ENCODE data around the gene SLC26A1. TPM values are rescaled to one million over a fixed set of nuclear protein-coding genes. Genes with fewer than 3 reads are reported as not detected.

Gene SLC26A1
- total RNA-seq, 1 experiment from 2014 or later: 0.22 TPM

GRCh38 chr4:989722-990471, 3.3 kb downstream of the SLC26A1 start:
- H3K27me3 ChIP-seq (ENCODE audit: insufficient read depth, low read length): no peaks in the 10 kb centered on the region
- POLR2A ChIA-PET: no interaction called here
- H3K27ac ChIP-seq (ENCODE audit: low read depth, low read length): no peak overlapping the region
- H3K9ac ChIP-seq (ENCODE audit: low read length): no peak overlapping the region
- peaks cover 23 to 51% of the 10 kb centered on the region in 2 experiments for H3K4me1 ChIP-seq (ENCODE audit: control insufficient read depth in 1 of 2, insufficient read depth in 2 of 2, low read length in 2 of 2)
- RAD21 ChIA-PET (ENCODE audit: low non-redundant PET in 1 of 2, low total read pairs in 2 of 2, uncharacterized antibody in 2 of 2, unreplicated experiment in 2 of 2): no interaction called here
- H3K79me2 ChIP-seq (ENCODE audit: insufficient read depth, low read length): no peaks in the 10 kb centered on the region
- H4K20me1 ChIP-seq (ENCODE audit: insufficient read depth): no peaks in the 10 kb centered on the region
- no peaks in the 10 kb centered on the region for H3K9me3 ChIP-seq (ENCODE audit: control insufficient read depth in 1 of 2, insufficient read depth in 1 of 2, low read depth in 1 of 2, low read length in 2 of 2)
- H2AFZ ChIP-seq (ENCODE audit: low read depth, low read length, poor library complexity, severe bottlenecking): no peak overlapping the region
- no peaks in the 10 kb centered on the region for H3K36me3 ChIP-seq (ENCODE audit: control insufficient read depth in 1 of 2, insufficient read depth in 2 of 2, low read length in 2 of 2)
- H3K9me2 ChIP-seq (ENCODE audit: insufficient read depth): no peaks in the 10 kb centered on the region
- ATAC-seq (no peak), DNase-seq (ENCODE audit: low read depth, low spot score) (no peak)
- CTCF ChIA-PET: no interaction called here
- TF ChIP-seq SIN3A (IDR thresholded peaks at IDR 0.05; ENCODE audit: low read depth) (no peak), ATF3 (IDR thresholded peaks at IDR 0.05) (no peak), CTCF (IDR thresholded peaks at IDR 0.05 in 2 of 3, conservative IDR thresholded peaks at IDR 0.05 in 1 of 3; ENCODE audit: borderline replicate concordance in 1 of 3, insufficient read depth in 1 of 3, low read depth in 2 of 3, low read length in 2 of 3) (no peak), EZH2phosphoT487 (IDR thresholded peaks at IDR 0.05; ENCODE audit: borderline replicate concordance) (no peak), CBX3 (IDR thresholded peaks at IDR 0.05; ENCODE audit: low read depth) (no peak), ZFX (IDR thresholded peaks at IDR 0.05) (no peak), ZNF274 (IDR thresholded peaks at IDR 0.05; ENCODE audit: low read depth, low read length) (no peak), SRF (IDR thresholded peaks at IDR 0.05; ENCODE audit: low read depth) (no peak)
- BruUV-seq (replicated peaks): no TSS peak
- H3K4me2 ChIP-seq (ENCODE audit: low read length): no peak overlapping the region
- H3K4me3 ChIP-seq (replicated peaks in 1 of 2; ENCODE audit: low read depth in 1 of 2, low read length in 2 of 2): no peak overlapping the region
- intact Hi-C loops (cut with micrococcal nuclease): loop anchor here (10.0 kb wide), 2 partner anchors 225 to 385 kb away; no protein-coding TSS in a partner anchor
